Measurements from ENCODE around the gene MFAP5. TPM values are rescaled to one million over a fixed set of nuclear protein-coding genes. Genes with fewer than 3 reads are reported as not detected.
"Not testable (repeated sequence)": the region's sequence is repeated elsewhere in the genome, so short reads cannot be mapped to it uniquely, and the experiment has no call there.

MFAP5 gene
- total and polyA plus RNA-seq, 3 experiments from 2014 or later = not detected

DNA sequence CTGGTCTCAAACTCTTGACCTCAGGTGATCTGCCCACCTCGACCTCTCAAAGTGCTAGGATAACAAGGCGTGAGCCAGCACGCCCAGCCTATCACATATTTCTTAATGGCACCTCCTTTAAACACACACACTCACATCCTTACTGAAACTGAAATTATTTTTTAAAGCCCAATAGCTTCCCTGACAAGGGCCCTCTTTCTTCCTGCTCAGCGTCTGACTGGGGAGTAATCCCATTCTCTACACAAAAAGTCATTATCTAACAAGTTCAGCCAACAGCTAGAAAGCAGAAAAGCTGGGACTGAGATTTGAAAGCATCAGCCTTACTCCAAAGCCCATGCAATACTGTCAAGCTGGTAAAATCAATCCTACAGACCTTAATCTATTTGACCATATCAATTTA lies 40.0 kb downstream of the MFAP5 start:
- ChIA-PET POLR2A (no interaction called here), CTCF (interaction anchor here (1.2 to 1.3 kb wide), 2 partner anchors 13 to 78 kb away, joined by 4 to 5 read pairs; no protein-coding TSS in a partner anchor)

GRCh38 chr12:8615206-8615605 lies 47.4 kb downstream of the MFAP5 start:
- CTCF ChIA-PET = no interaction called here
- no peak for DNase-seq
- Histone ChIP-seq H3K27me3 (ENCODE audit: insufficient read depth, low read length, poor library complexity, severe bottlenecking) (no peaks in the 10 kb centered on the region), H3K4me3 (ENCODE audit: low read length) (no peak overlapping the region), H3K27ac (ENCODE audit: low read depth, low read length) (no peak overlapping the region), H3K4me1 (ENCODE audit: insufficient read depth, low read length) (no peaks in the 10 kb centered on the region), H3K36me3 (ENCODE audit: insufficient read depth, low read length) (no peaks in the 10 kb centered on the region), H3K9me3 (ENCODE audit: low read length) (no peaks in the 10 kb centered on the region)
- no peak overlapping the region for H3K4me3 Mint-ChIP-seq
- POLR2A ChIA-PET = interaction anchor here (0.9 kb wide), 1 partner anchor 71 kb away, joined by 3 read pairs; no protein-coding TSS in a partner anchor
- no peaks in the 10 kb centered on the region for H3K27me3 Mint-ChIP-seq
- no peaks in the 10 kb centered on the region for H3K36me3 Mint-ChIP-seq
- H3K9me3 Mint-ChIP-seq = no peaks in the 10 kb centered on the region
- no peak overlapping the region for H3K27ac Mint-ChIP-seq
- no peaks in the 10 kb centered on the region for H3K4me1 Mint-ChIP-seq

More for the DNA sequence above, 40.0 kb downstream of the MFAP5 start:
- Mint-ChIP-seq H3K9me3 (no peaks in the 10 kb centered on the region), H3K27me3 (no peaks in the 10 kb centered on the region), H3K36me3 (no peaks in the 10 kb centered on the region), H3K27ac (no peak overlapping the region), H3K4me3 (no peak overlapping the region), H3K4me1 (no peaks in the 10 kb centered on the region)
- no peak for DNase-seq
- H3K4me3 ChIP-seq (ENCODE audit: low read length) = no peak overlapping the region
- no peaks in the 10 kb centered on the region for H3K4me1 ChIP-seq (ENCODE audit: insufficient read depth, low read length)
- no peaks in the 10 kb centered on the region for H3K36me3 ChIP-seq (ENCODE audit: insufficient read depth, low read length)
- no peaks in the 10 kb centered on the region for H3K9me3 ChIP-seq (ENCODE audit: low read length)
- no peaks in the 10 kb centered on the region for H3K27me3 ChIP-seq (ENCODE audit: insufficient read depth, low read length, poor library complexity, severe bottlenecking)
- H3K27ac ChIP-seq (ENCODE audit: low read depth, low read length) = no peak overlapping the region

GRCh38 chr12:8613881-8614280 lies 48.7 kb downstream of the MFAP5 start:
- H3K4me1 ChIP-seq (ENCODE audit: insufficient read depth, low read length); H3K9me3 Mint-ChIP-seq; DNase-seq; H3K4me3 ChIP-seq (ENCODE audit: low read length); H3K36me3 Mint-ChIP-seq; H3K27ac Mint-ChIP-seq; H3K36me3 ChIP-seq (ENCODE audit: insufficient read depth, low read length); H3K27me3 Mint-ChIP-seq; H3K4me1 Mint-ChIP-seq; H3K4me3 Mint-ChIP-seq; CTCF ChIA-PET; H3K27me3 ChIP-seq (ENCODE audit: insufficient read depth, low read length, poor library complexity, severe bottlenecking); H3K9me3 ChIP-seq (ENCODE audit: low read length); POLR2A ChIA-PET; H3K27ac ChIP-seq (ENCODE audit: low read depth, low read length): not testable (repeated sequence)

GRCh38 chr12:8612629-8613028 lies 50.0 kb downstream of the MFAP5 start, which contains the start of gene AICDA:
TSS of gene AICDA (minus strand) at chr12:8612859. CDS start at chr12:8612767, 92 bp downstream.
- no peaks in the 10 kb centered on the region for H3K9me3 ChIP-seq (ENCODE audit: low read length)
- H3K4me3 ChIP-seq (ENCODE audit: low read length) = no peak within 1 kb of the TSS
- ChIA-PET POLR2A (no interaction called here), CTCF (interaction anchor here (1.0 to 2.0 kb wide), 4 partner anchors 16 to 68 kb away, joined by 3 to 7 read pairs (median 4); no protein-coding TSS in a partner anchor)
- Mint-ChIP-seq H3K4me1 (peaks cover 10 to 12% (median 11%) of the 10 kb centered on the region in 3 donors), H3K4me3 (no peak within 1 kb of the TSS), H3K36me3 (no peaks in the 10 kb centered on the region), H3K27me3 (peaks cover 0 to 5% of the 10 kb centered on the region in 2 donors), H3K9me3 (no peaks in the 10 kb centered on the region), H3K27ac (peak within 1 kb of the TSS in 1 of 8 donors; percentile 57)
- DNase-seq = no peak
- H3K4me1 ChIP-seq (ENCODE audit: insufficient read depth, low read length) = peaks cover 3% of the 10 kb centered on the region
- no peaks in the 10 kb centered on the region for H3K36me3 ChIP-seq (ENCODE audit: insufficient read depth, low read length)
- H3K27ac ChIP-seq (ENCODE audit: low read depth, low read length) = no peak within 1 kb of the TSS
- H3K27me3 ChIP-seq (ENCODE audit: insufficient read depth, low read length, poor library complexity, severe bottlenecking) = no peaks in the 10 kb centered on the region

DNA sequence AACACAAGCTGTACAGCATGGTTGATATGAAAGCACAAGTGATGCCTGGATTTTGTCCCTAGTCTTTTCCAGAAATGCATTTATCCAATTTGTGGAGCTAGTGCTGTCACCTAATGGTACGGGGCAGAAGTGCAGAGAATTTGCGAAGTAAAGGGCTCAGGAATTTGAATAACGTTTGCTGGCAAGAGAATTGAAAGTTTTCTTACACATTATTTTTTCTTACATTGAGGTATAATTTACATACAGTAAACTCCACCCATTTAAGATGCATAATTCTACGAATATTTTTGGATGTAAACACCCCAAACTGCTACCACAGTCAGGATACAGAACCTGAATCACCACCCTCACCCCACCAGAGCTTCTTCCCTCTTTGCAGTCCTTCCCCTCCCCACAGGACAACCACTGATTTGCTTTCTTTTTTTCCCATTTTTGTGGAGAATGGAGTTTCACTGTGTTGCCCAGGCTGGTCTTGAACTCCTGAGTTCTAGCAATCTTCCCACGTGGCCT lies 53.5 kb downstream of the MFAP5 start:
- Histone ChIP-seq H3K4me1 (ENCODE audit: insufficient read depth, low read length) (peaks cover 3% of the 10 kb centered on the region), H3K9me3 (ENCODE audit: low read length) (no peaks in the 10 kb centered on the region), H3K27me3 (ENCODE audit: insufficient read depth, low read length, poor library complexity, severe bottlenecking) (no peaks in the 10 kb centered on the region), H3K27ac (ENCODE audit: low read depth, low read length) (no peak overlapping the region), H3K4me3 (ENCODE audit: low read length) (peak overlapping the region; percentile 4), H3K36me3 (ENCODE audit: insufficient read depth, low read length) (no peaks in the 10 kb centered on the region)
- Mint-ChIP-seq H3K27me3 (peaks cover 10 to 12% of the 10 kb centered on the region in 2 donors), H3K36me3 (no peaks in the 10 kb centered on the region), H3K27ac (peak overlapping the region in 2 of 8 donors; percentile 5 to 30), H3K4me3 (peak overlapping the region in 6 of 7 donors; percentile 27 to 70 (median 54)), H3K4me1 (peaks cover 10 to 12% (median 11%) of the 10 kb centered on the region in 3 donors), H3K9me3 (no peaks in the 10 kb centered on the region)
- POLR2A ChIA-PET = no interaction called here
- CTCF ChIA-PET = interaction anchor here (0.7 to 3.7 kb wide), 14 partner anchors 9 to 251 kb away, joined by 3 to 22 read pairs (median 3); no protein-coding TSS in a partner anchor
- no peak for DNase-seq

- Histone ChIP-seq H3K36me3 (ENCODE audit: insufficient read depth, low read length) (no peaks in the 10 kb centered on the region), H3K4me1 (ENCODE audit: insufficient read depth, low read length) (peaks cover 3% of the 10 kb centered on the region), H3K4me3 (ENCODE audit: low read length) (no peak overlapping the region), H3K9me3 (ENCODE audit: low read length) (no peaks in the 10 kb centered on the region), H3K27me3 (ENCODE audit: insufficient read depth, low read length, poor library complexity, severe bottlenecking) (no peaks in the 10 kb centered on the region), H3K27ac (ENCODE audit: low read depth, low read length) (no peak overlapping the region)
- Mint-ChIP-seq H3K27ac (no peak overlapping the region), H3K27me3 (peaks cover 10 to 22% of the 10 kb centered on the region in 2 donors), H3K36me3 (peaks cover 0 to 6% (median 0%) of the 10 kb centered on the region in 3 donors), H3K4me1 (peaks cover 10 to 12% (median 11%) of the 10 kb centered on the region in 3 donors), H3K4me3 (no peak overlapping the region), H3K9me3 (no peaks in the 10 kb centered on the region)
- ChIA-PET POLR2A (no interaction called here), CTCF (no interaction called here)
- DNase-seq = no peak
Observed at GRCh38 chr12:8606890-8607289, 55.7 kb downstream of the MFAP5 start.

DNA sequence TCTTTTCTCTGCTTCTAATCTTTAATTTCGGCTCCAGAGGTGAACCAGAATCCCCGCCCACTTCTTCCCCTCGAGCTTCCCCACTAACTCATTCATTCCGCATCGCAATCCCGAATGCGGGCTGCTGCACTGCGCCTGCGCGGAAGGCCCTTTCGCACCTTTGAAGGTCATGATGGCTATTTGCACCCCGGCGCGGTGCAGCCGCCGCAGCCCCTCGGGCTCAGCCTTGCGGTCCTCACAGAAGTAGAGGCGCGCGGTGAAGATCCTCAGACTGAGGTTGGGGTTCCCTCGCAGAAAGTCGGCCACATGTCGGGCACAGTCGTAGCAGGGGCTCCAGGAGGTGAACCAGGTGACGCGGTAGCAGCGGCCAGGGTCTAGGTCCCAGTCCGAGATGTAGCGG lies 57.6 kb downstream of the MFAP5 start:
- H3K4me3 Mint-ChIP-seq = no peak overlapping the region
- peaks cover 10 to 22% of the 10 kb centered on the region in 2 donors for H3K27me3 Mint-ChIP-seq
- Histone ChIP-seq H3K9me3 (ENCODE audit: low read length) (no peaks in the 10 kb centered on the region), H3K4me3 (ENCODE audit: low read length) (no peak overlapping the region), H3K36me3 (ENCODE audit: insufficient read depth, low read length) (no peaks in the 10 kb centered on the region), H3K27ac (ENCODE audit: low read depth, low read length) (no peak overlapping the region), H3K4me1 (ENCODE audit: insufficient read depth, low read length) (peaks cover 3% of the 10 kb centered on the region), H3K27me3 (ENCODE audit: insufficient read depth, low read length, poor library complexity, severe bottlenecking) (no peaks in the 10 kb centered on the region)
- peaks cover 0 to 6% (median 0%) of the 10 kb centered on the region in 3 donors for H3K36me3 Mint-ChIP-seq
- H3K9me3 Mint-ChIP-seq = no peaks in the 10 kb centered on the region
- H3K4me1 Mint-ChIP-seq = peaks cover 10 to 12% (median 11%) of the 10 kb centered on the region in 3 donors
- ChIA-PET POLR2A (no interaction called here), CTCF (no interaction called here)
- H3K27ac Mint-ChIP-seq = no peak overlapping the region
- DNase-seq = no peak

GRCh38 chr12:8603856-8604255 lies 58.8 kb downstream of the MFAP5 start:
- CTCF ChIA-PET = no interaction called here
- Mint-ChIP-seq H3K36me3 (peaks cover 0 to 6% (median 0%) of the 10 kb centered on the region in 3 donors), H3K4me3 (no peak overlapping the region), H3K27me3 (peaks cover 8 to 22% of the 10 kb centered on the region in 2 donors), H3K4me1 (peaks cover 2 to 3% (median 2%) of the 10 kb centered on the region in 3 donors), H3K9me3 (no peaks in the 10 kb centered on the region), H3K27ac (no peak overlapping the region)
- H3K4me3 ChIP-seq (ENCODE audit: low read length) = no peak overlapping the region
- H3K4me1 ChIP-seq (ENCODE audit: insufficient read depth, low read length) = no peaks in the 10 kb centered on the region
- no peak overlapping the region for H3K27ac ChIP-seq (ENCODE audit: low read depth, low read length)
- no peaks in the 10 kb centered on the region for H3K9me3 ChIP-seq (ENCODE audit: low read length)
- no peak for DNase-seq
- H3K36me3 ChIP-seq (ENCODE audit: insufficient read depth, low read length) = no peaks in the 10 kb centered on the region
- no peaks in the 10 kb centered on the region for H3K27me3 ChIP-seq (ENCODE audit: insufficient read depth, low read length, poor library complexity, severe bottlenecking)
- POLR2A ChIA-PET = no interaction called here
